HG02610 (cell line): ENCODE measurements around the gene RGS7.
"Not testable (repeated sequence)": the region's sequence is repeated elsewhere in the genome, so short reads cannot be mapped to it uniquely, and the experiment has no call there.

Source experiments
- ATAC-seq: cut with Tn5 transposase; IDR thresholded peaks from one replicate; pipeline ENCODE4 v1.9.1; 2021; ENCODE audit warnings: mild to moderate bottlenecking, moderate library complexity; ENCODE audit not compliant: unreplicated experiment

The RGS7 gene

GRCh38 chr1:241274693-241275092, 82.3 kb downstream of the RGS7 start:
- ATAC-seq: no peak

GRCh38 chr1:241272828-241273227, 84.2 kb downstream of the RGS7 start:
- no peak for ATAC-seq

- no peak for ATAC-seq
These were observed 85.6 kb downstream of the RGS7 start for GRCh38 chr1:241271427-241271826.

- no peak for ATAC-seq
These were observed 87.0 kb downstream of the RGS7 start for GRCh38 chr1:241270016-241270415.

GRCh38 chr1:241269116-241269515, 87.9 kb downstream of the RGS7 start:
- no peak for ATAC-seq

- no peak for ATAC-seq
These were observed 90.9 kb downstream of the RGS7 start for GRCh38 chr1:241266121-241266520.

- no peak for ATAC-seq
These were observed 91.6 kb downstream of the RGS7 start for GRCh38 chr1:241265428-241265827.

- no peak for ATAC-seq
These were observed 93.7 kb downstream of the RGS7 start for GRCh38 chr1:241263346-241263745.

- no peak for ATAC-seq
These were observed 103.5 kb downstream of the RGS7 start for GRCh38 chr1:241253471-241253870.

- ATAC-seq: no peak
These were observed 106.5 kb downstream of the RGS7 start for GRCh38 chr1:241250465-241250864.

- no peak for ATAC-seq
These were observed 116.9 kb downstream of the RGS7 start for GRCh38 chr1:241240069-241240468.

GRCh38 chr1:241237873-241238272, 119.1 kb downstream of the RGS7 start:
- no peak for ATAC-seq

- ATAC-seq: no peak
These were observed 121.6 kb downstream of the RGS7 start for GRCh38 chr1:241235256-241235897.

- no peak for ATAC-seq
These were observed 127.3 kb downstream of the RGS7 start for GRCh38 chr1:241229711-241230110.

GRCh38 chr1:241229216-241229615, 127.8 kb downstream of the RGS7 start:
- ATAC-seq: no peak

GRCh38 chr1:241228339-241228738, 128.7 kb downstream of the RGS7 start:
- no peak for ATAC-seq

- ATAC-seq: no peak
These were observed 131.3 kb downstream of the RGS7 start for GRCh38 chr1:241225741-241226140.

- ATAC-seq: not testable (repeated sequence)
These were observed 132.8 kb downstream of the RGS7 start for GRCh38 chr1:241224189-241224588.

- not testable (repeated sequence) for ATAC-seq
These were observed 134.2 kb downstream of the RGS7 start for GRCh38 chr1:241222813-241223212.

GRCh38 chr1:241221319-241221718, 135.7 kb downstream of the RGS7 start:
- no peak for ATAC-seq

- not testable (repeated sequence) for ATAC-seq
These were observed 136.1 kb downstream of the RGS7 start for GRCh38 chr1:241220913-241221312.

- ATAC-seq: no peak
These were observed 137.6 kb downstream of the RGS7 start for GRCh38 chr1:241219449-241219848.

- ATAC-seq: no peak
These were observed 139.5 kb downstream of the RGS7 start for GRCh38 chr1:241217516-241217915.
